ENCODE data around the gene TSACC. TPM values are rescaled to one million over a fixed set of nuclear protein-coding genes. Genes with fewer than 3 reads are reported as not detected.

Gene TSACC
- total and polyA plus RNA-seq, 9 of the 15 experiments (the other 6 are each of a cell fraction or from before 2014, with no cell fraction given), result 0.45 to 7.4 (median 2.6) TPM

DNA sequence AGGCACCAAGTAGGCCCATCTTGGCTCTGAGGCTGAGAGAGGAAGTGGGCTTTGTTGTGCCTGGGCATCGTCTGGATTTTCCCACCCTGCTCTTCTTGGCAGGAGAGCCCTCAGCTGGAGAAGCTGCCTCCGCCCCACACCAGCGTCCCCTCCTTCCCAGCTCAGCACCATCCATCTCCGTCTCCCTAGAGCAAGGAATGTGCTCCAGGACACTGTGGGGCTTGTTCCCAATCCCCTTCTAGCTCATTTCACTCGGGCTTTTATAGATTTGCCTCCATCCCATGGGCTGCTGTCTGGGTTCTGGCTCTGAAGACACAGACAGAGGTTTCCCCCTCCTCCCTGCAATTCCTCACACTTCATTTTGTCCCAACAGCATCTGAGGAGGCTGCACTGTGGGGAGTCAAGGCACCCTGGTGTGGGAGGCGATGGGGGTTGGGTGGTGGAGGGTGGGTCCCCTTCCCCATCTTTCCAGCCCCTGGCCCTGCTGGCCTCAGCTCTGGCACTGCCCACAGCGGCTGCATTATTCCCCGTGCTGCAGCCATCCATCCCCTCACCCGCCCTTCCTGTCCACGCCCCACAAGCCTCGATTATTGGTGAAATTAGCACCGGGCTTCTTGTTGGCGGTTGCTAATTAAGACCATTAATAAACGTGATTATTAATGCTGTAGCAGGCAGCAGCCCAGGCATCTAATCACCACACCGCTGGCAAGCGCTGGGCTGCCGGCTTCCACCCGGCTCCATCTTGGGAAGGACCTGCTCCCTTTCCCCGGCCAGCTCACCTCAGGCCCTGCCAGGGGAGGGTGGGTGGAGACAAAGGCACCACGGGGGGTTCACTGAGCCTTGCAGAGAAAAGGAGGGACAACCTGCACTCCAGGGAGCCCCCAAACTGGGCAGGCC lies 52.4 kb downstream of the TSACC start:
- Histone ChIP-seq H3K36me3 (ENCODE audit: control insufficient read depth, insufficient read depth, low read length) (no peaks in the 10 kb centered on the region), H2AFZ (ENCODE audit: low read depth, low read length) (no peak overlapping the region), H3K27me3 (ENCODE audit: control insufficient read depth in 2 of 2, insufficient read depth in 2 of 2, low read length in 2 of 2) (peaks cover 11 to 18% of the 10 kb centered on the region in 2 experiments; a peak in 4 of 5 replicates), H3K4me3 (no peak overlapping the region), H3K9ac (ENCODE audit: insufficient read depth in 1 of 2, low read depth in 2 of 2, low read length in 2 of 2) (no peak overlapping the region), H4K20me1 (replicated peaks; ENCODE audit: control insufficient read depth, insufficient read depth, low read length) (peaks cover 3% of the 10 kb centered on the region; the same call in 1 of the 2 replicates), H3K9me1 (ENCODE audit: control insufficient read depth, insufficient read depth, low read length) (no peaks in the 10 kb centered on the region), H3K4me1 (replicated peaks in 1 of 2; ENCODE audit: control insufficient read depth in 2 of 2, insufficient read depth in 2 of 2, low read length in 2 of 2) (peaks cover 0 to 33% of the 10 kb centered on the region in 2 experiments; a peak in 2 of 5 replicates), H3K4me2 (ENCODE audit: insufficient read depth, low read length) (no peak overlapping the region), H3K9me3 (replicated peaks; ENCODE audit: control insufficient read depth, insufficient read depth, low read depth, low read length) (no peaks in the 10 kb centered on the region), H3K79me2 (ENCODE audit: control insufficient read depth, insufficient read depth, low read length) (no peaks in the 10 kb centered on the region), H3K27ac (ENCODE audit: extremely low read depth, low read depth, low read length) (no peak overlapping the region)
- ChIA-PET POLR2A (interaction anchor here (0.6 to 1.0 kb wide), 3 partner anchors 33 to 271 kb away, joined by 3 read pairs; no protein-coding TSS in a partner anchor), CTCF (ENCODE audit: low intra/inter-chr PET ratio) (interaction anchor here (10.1 kb wide), 1 partner anchor 53 kb away, joined by 240 read pairs; no protein-coding TSS in a partner anchor)
- ATAC-seq, result no peak
- intact Hi-C loops (cut with micrococcal nuclease), result no loop called here
- 18% methylated on average over 18 of the region's 20 CpGs for WGBS (ENCODE audit: insufficient coverage, low coverage, missing lambda C conversion rate)
- no peak for DNase-seq (ENCODE audit: extremely low read depth in 1 of 4, low spot score in 3 of 4)
- no TSS peak for BruUV-seq (replicated peaks)
- FAIRE-seq, result no peak
- TF ChIP-seq E2F8 (IDR thresholded peaks at IDR 0.05; ENCODE audit: low read depth, partially characterized antibody), result no peak
- TF ChIP-seq ZNF280A (IDR thresholded peaks at IDR 0.05; ENCODE audit: low read depth, partially characterized antibody), result no peak
- no peak for TF ChIP-seq PPARD (CRISPR knock-in tag; IDR thresholded peaks at IDR 0.05)
- TF ChIP-seq MBD2 (IDR thresholded peaks at IDR 0.05; ENCODE audit: borderline replicate concordance, low read depth), result no peak
- no peak for TF ChIP-seq GMEB1 (CRISPR knock-in tag; IDR thresholded peaks at IDR 0.05)
- no peak for TF ChIP-seq NCOA4 (IDR thresholded peaks at IDR 0.05; ENCODE audit: partially characterized antibody)
- no peak for TF ChIP-seq NFATC3 (IDR thresholded peaks at IDR 0.05)
- no peak for TF ChIP-seq ZNF24 (IDR thresholded peaks at IDR 0.05)
- no peak for TF ChIP-seq POU5F1 (IDR thresholded peaks at IDR 0.05; ENCODE audit: borderline replicate concordance, low read depth, low read length, partially characterized antibody)
- in situ Hi-C loops (cut with MboI), result no loop called here

Data from K562 (cell line).